NT2/D1 (cell line): ENCODE results near the gene PVALB.

Source experiments
- DNase-seq: peaks from one replicate; pipeline ENCODE4 v3.0.0-alpha.2; 2011; ENCODE audit warnings: low read depth, low spot score
- H3K27me3 ChIP-seq: 2 replicates; pipeline ENCODE4 v1.6.0; 2011; ENCODE audit warnings: mild to moderate bottlenecking; ENCODE audit not compliant: insufficient read length, insufficient read depth
- H3K36me3 ChIP-seq: 2 replicates; pipeline ENCODE4 v1.6.1; 2011; ENCODE audit warnings: mild to moderate bottlenecking, low read length, mixed read lengths; ENCODE audit not compliant: insufficient read depth, insufficient read length
- H3K4me1 ChIP-seq: 2 replicates; pipeline ENCODE4 v1.5.1; 2011; ENCODE audit not compliant: insufficient read depth, insufficient read length
- H3K4me3 ChIP-seq: 2 replicates; pipeline ENCODE4 v1.5.1; 2011; ENCODE audit warnings: low read depth; ENCODE audit not compliant: insufficient read length
- H3K9ac ChIP-seq: 2 replicates; pipeline ENCODE4 v1.6.0; 2011; ENCODE audit warnings: low read depth; ENCODE audit not compliant: insufficient read length
- H3K9me3 ChIP-seq: 2 replicates; pipeline ENCODE4 v1.5.1; 2011; ENCODE audit warnings: mild to moderate bottlenecking, low read length; ENCODE audit not compliant: insufficient read depth
- SUZ12 ChIP-seq: IDR thresholded peaks from 2 replicates; pipeline ENCODE4 v1.6.1; 2011; ENCODE audit not compliant: insufficient read length, insufficient read depth; ENCODE audit errors: extremely low read depth
- YY1 ChIP-seq: IDR thresholded peaks from 2 replicates; pipeline ENCODE4 v1.6.1; 2011; ENCODE audit not compliant: insufficient read length, insufficient read depth
- ZNF274 ChIP-seq: IDR thresholded peaks from 2 replicates; pipeline ENCODE4 v1.6.1; 2011; ENCODE audit warnings: mild to moderate bottlenecking, low read depth, low read length

The PVALB gene

DNA sequence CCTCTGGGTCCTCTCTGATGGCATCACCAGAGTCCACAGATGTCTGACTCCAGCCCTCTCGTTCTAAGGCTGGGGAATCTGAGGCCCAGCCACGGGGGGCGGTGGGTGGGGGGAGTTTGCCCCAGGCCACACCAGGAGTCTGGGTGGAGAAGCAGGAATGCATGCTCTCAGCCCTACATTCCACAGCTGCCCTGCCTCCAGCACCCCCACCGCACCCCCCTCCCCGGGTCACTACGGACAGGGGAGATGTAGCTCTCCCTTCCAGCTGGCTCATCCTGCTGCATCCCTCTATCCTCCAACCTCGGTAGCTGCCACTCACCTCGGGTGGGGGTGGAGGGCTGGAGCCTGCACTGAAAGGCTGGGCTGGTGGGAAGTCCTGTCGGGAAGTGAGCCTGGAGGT lies 2.3 kb upstream of the PVALB start:
- no peak for DNase-seq
- no peaks in the 10 kb centered on the region for H3K36me3 ChIP-seq
- peaks cover 29% of the 10 kb centered on the region for H3K4me1 ChIP-seq
- no peaks in the 10 kb centered on the region for H3K9me3 ChIP-seq
- H3K4me3 ChIP-seq: no peak overlapping the region
- peaks cover 27% of the 10 kb centered on the region for H3K27me3 ChIP-seq
- no peak for TF ChIP-seq SUZ12
- no peak overlapping the region for H3K9ac ChIP-seq

DNA sequence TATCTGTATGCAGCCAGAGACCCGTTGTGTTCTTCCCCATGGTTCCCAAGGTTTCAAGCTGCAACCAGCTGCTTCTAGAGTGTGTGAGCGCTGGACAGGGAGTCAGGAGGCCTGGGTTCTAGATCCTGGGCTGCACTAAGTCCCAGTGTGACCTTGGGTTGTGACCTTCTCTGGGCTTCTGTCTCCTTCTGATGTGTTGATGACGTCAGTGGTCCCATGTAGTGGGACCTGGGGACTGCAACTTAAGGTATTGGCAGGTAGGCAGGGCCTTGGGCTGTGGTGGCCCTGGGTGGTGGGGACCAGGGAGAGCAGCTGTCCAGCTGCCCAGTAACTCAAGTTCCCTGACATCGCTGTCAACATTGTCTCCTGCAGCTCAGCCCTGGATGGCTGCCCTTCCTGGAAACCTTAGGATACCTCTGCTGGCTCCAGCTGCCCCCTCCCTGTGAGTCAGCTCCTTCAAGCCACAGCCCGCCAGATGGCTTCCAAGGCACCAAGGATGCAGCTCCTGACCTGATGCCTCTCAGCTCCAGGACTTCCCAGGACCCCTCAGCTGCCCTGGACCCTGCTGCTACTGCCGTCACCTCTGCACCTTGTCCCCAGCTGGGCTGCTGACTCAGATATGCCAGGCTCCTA lies 1.3 kb upstream of the PVALB start:
- no peaks in the 10 kb centered on the region for H3K9me3 ChIP-seq
- H3K27me3 ChIP-seq: peaks cover 34% of the 10 kb centered on the region
- no peak overlapping the region for H3K9ac ChIP-seq
- peaks cover 26% of the 10 kb centered on the region for H3K4me1 ChIP-seq
- DNase-seq: no peak
- TF ChIP-seq SUZ12 (no peak), ZNF274 (no peak), YY1 (no peak)
- no peaks in the 10 kb centered on the region for H3K36me3 ChIP-seq
- no peak overlapping the region for H3K4me3 ChIP-seq

DNA sequence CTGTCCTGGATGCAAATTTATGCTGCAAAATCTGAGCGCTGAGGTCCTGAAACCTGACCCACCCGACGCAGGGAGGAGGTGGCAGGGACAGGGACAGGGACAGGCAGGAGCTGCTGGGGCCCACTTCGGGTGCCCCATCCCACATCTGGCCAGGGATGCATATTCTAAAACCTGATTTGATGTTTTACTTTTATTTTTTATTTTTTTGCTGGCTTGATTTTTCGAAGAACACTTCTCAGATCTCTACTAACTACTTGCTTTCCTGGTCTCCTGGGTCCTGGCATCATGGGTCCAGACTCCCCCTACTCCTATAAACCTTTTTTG lies 652 bp upstream of the PVALB start:
- no peak for DNase-seq
- Histone ChIP-seq H3K9me3 (no peaks in the 10 kb centered on the region), H3K4me1 (peaks cover 25% of the 10 kb centered on the region), H3K27me3 (peaks cover 34% of the 10 kb centered on the region), H3K9ac (peak overlapping the region; percentile 76), H3K4me3 (peak overlapping the region; percentile 42), H3K36me3 (no peaks in the 10 kb centered on the region)
- no peak for TF ChIP-seq SUZ12
- TF ChIP-seq YY1: no peak
- TF ChIP-seq ZNF274: no peak

DNA sequence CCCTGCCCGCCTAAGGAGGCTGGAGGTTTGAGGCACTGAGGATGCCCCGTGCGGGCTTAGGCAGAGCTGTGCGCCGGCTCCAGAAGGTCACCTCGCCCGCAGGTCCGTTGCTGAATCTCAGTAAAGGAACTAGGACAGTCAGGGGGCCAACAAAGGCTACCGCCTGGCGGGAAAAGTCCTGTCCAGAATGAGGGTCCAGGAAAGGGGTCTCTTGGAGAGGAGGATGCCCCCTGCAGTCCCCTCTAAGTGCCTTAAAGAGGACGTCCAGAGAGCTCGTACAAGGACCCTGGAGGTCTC lies 548 bp downstream of the PVALB start:
- Histone ChIP-seq H3K4me1 (peaks cover 23% of the 10 kb centered on the region), H3K9ac (peak overlapping the region; percentile 76), H3K4me3 (peak overlapping the region; percentile 42), H3K36me3 (no peaks in the 10 kb centered on the region), H3K27me3 (peaks cover 34% of the 10 kb centered on the region), H3K9me3 (no peaks in the 10 kb centered on the region)
- TF ChIP-seq YY1: no peak
- no peak for TF ChIP-seq SUZ12
- no peak for TF ChIP-seq ZNF274
- no peak for DNase-seq

- TF ChIP-seq ZNF274 (no peak), YY1 (no peak), SUZ12 (no peak)
- peak overlapping the region; percentile 42 for H3K4me3 ChIP-seq
- DNase-seq: no peak
- H3K27me3 ChIP-seq: peaks cover 34% of the 10 kb centered on the region
- H3K9me3 ChIP-seq: no peaks in the 10 kb centered on the region
- no peaks in the 10 kb centered on the region for H3K36me3 ChIP-seq
- peak overlapping the region; percentile 76 for H3K9ac ChIP-seq
- H3K4me1 ChIP-seq: peaks cover 23% of the 10 kb centered on the region
Observed at GRCh38 chr22:36815558-36816338, 1.1 kb downstream of the PVALB start.

- no peak for DNase-seq
- Histone ChIP-seq H3K4me1 (peaks cover 23% of the 10 kb centered on the region), H3K9ac (no peak overlapping the region), H3K36me3 (no peaks in the 10 kb centered on the region), H3K4me3 (no peak overlapping the region), H3K9me3 (no peaks in the 10 kb centered on the region), H3K27me3 (peaks cover 34% of the 10 kb centered on the region)
- TF ChIP-seq ZNF274 (no peak), SUZ12 (no peak), YY1 (no peak)
Observed at GRCh38 chr22:36814801-36815200, 2.0 kb downstream of the PVALB start.

- no peaks in the 10 kb centered on the region for H3K36me3 ChIP-seq
- no peaks in the 10 kb centered on the region for H3K9me3 ChIP-seq
- no peak overlapping the region for H3K4me3 ChIP-seq
- TF ChIP-seq YY1 (no peak), SUZ12 (no peak), ZNF274 (no peak)
- no peak for DNase-seq
- H3K27me3 ChIP-seq: peaks cover 28% of the 10 kb centered on the region
- peaks cover 14% of the 10 kb centered on the region for H3K4me1 ChIP-seq
- H3K9ac ChIP-seq: no peak overlapping the region
Observed at GRCh38 chr22:36811094-36811800, 5.6 kb downstream of the PVALB start.
